Stomach (tissue), 9 donors: ENCODE results near the gene GOSR2. TPM values are rescaled to one million over a fixed set of nuclear protein-coding genes. Genes with fewer than 3 reads are reported as not detected.

ENCODE experiments used
- DNase-seq, 2 donors: peaks; one replicate each; pipeline versions ENCODE4 v3.0.0 to v3.0.0-alpha.2; 2013 to 2019
- H3K27ac ChIP-seq, 5 donors: fragments of 200-600 bp in 4 of 5; sonication (generic) in 4 of 5; one replicate each; pipeline ENCODE4 v1.5.1; 2013 to 2019; ENCODE audit warnings: mild to moderate bottlenecking in 1 of 5, moderate library complexity in 1 of 5
- H3K27me3 ChIP-seq, 3 donors: fragments of 200-600 bp; sonication (generic); one replicate each; pipeline ENCODE4 v1.5.1; 2017 to 2019; ENCODE audit warnings: mixed run types in 1 of 3
- H3K36me3 ChIP-seq, 4 donors: fragments of 200-600 bp; sonication (generic); 1 replicate in 3 of 4; 2 replicates in 1 of 4; pipeline ENCODE4 v1.5.1; 2016 to 2019
- H3K4me1 ChIP-seq, 4 donors: fragments of 200-600 bp; sonication (generic); one replicate each; pipeline ENCODE4 v1.5.1; 2016 to 2019
- H3K4me3 ChIP-seq, 4 donors: fragments of 200-600 bp; sonication (generic) in 3 of 4; one replicate each; pipeline ENCODE4 v1.5.1; 2016 to 2019; ENCODE audit warnings: mild to moderate bottlenecking in 1 of 4
- H3K9me3 ChIP-seq, 4 donors: fragments of 200-600 bp; sonication (generic); one replicate each; pipeline ENCODE4 v1.5.1; 2016 to 2019
- EP300 ChIP-seq: sonication (generic); formaldehyde crosslinking; IDR thresholded peaks from one replicate; pipeline ENCODE4 v1.6.1; 2017; ENCODE audit warnings: antibody characterized with exemption
- POLR2A ChIP-seq, 4 donors: fragments of 450-650 bp; IDR thresholded peaks; one replicate each; pipeline ENCODE4 v1.6.1; 2016; ENCODE audit warnings: antibody characterized with exemption in 4 of 4, control low read depth in 2 of 4, mild to moderate bottlenecking in 1 of 4, moderate library complexity in 1 of 4
- POLR2AphosphoS5 ChIP-seq, 3 donors: sonication (generic); formaldehyde crosslinking; IDR thresholded peaks; one replicate each; pipeline ENCODE4 v1.6.1; 2016; ENCODE audit warnings: antibody characterized with exemption in 3 of 3
- WGBS, 5 donors: extraction: QIAGEN DNeasy Blood & Tissue Kit in 3 of 5; methylation state at CpG; one replicate each; pipeline versions ENCODE4 v1.1.5 to v1.1.7; 2013 to 2018; 5-methylcytosine and 5-hydroxymethylcytosine counted together
- intact Hi-C: fragments of 100-400 bp; cut with DNase I; formaldehyde crosslinking; loops from one replicate; pipeline ENCODE4 v1.15.1; 2023; ENCODE audit warnings: low total_unique reads
- polyA plus RNA-seq, 3 donors: library from polyadenylated mRNA; stranded (reverse); fragments of 200-250 nt; gene quantifications; one replicate each; pipeline ENCODE4 v1.2.3, GENCODE V29; 2013
- total RNA-seq, 5 donors: library from RNA; depleted of rRNA; stranded (reverse); fragments of >200 nt; gene quantifications; one replicate each; pipeline versions ENCODE4 v1.1.0 to v1.2.3, GENCODE V29; 2014 to 2016
- TF ChIP-seq, protein P1 (sequence below), 7 experiments: fragments of 450-650 bp in 4 of 7; fragments of 200-600 bp in 3 of 7; sonication (generic) in 3 of 7; IDR thresholded peaks; one replicate each; pipeline ENCODE4 v1.5.1; 2016 to 2019; ENCODE audit warnings: antibody characterized with exemption in 7 of 7, control low read depth in 2 of 7, mild to moderate bottlenecking in 1 of 7
- donor health status: healthy with polysubstance abuse.
- donor health status: Bipolar disorder and iron deficiency.
- donor health status: healthy.

GOSR2 gene
- total and polyA plus RNA-seq, 8 donors, result 15.3 to 84.0 (median 31.9) TPM

DNA sequence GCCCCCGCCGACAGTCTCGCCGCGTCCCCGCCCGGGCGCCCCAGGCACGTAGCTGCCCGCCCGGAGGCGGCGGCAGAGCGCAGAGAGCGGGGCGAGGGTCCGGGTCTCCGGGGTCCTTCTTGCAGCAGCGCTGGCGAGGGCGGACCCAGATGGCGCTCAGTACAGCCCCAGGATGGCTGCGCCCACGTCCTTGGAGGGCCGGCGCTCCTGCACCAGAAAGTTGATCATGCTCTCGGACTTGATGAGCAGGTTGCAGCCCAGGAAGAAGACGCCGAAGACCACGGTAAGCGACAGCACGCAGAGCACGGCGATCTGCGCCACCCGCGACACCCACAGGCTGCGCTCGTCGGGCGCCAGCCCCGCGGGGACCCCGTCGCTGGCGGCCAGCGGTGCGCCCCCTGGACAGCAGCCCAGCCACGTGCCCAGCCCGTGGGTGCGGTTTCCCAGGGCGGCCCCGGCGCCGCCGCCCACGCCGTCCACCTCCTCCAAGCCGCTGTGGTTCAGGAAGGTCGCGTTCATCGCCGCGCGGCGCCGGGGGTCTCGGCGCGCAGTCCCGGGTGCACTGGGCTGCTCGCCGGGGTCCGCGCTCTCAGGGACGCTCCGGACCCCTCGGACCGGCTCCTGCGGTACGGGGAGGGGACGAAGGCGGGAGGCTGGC is 55.7 kb downstream of the GOSR2 start:
- Histone ChIP-seq H3K4me1 (peaks cover 19 to 24% (median 23%) of the 10 kb centered on the region in 4 donors), H3K9me3 (no peaks in the 10 kb centered on the region), H3K27ac (peak overlapping the region in 1 of 5 donors; percentile 14), H3K27me3 (peaks cover 4 to 65% (median 35%) of the 10 kb centered on the region in 3 donors), H3K4me3 (peak overlapping the region; percentile 49 to 79 (median 60)), H3K36me3 (no peaks in the 10 kb centered on the region)
- intact Hi-C loops, result no loop called here
- TF ChIP-seq EP300 (no peak), POLR2AphosphoS5 (IDR thresholded peaks at IDR 0.05) (no peak), POLR2A (IDR thresholded peaks at IDR 0.05) (no peak)
- DNase-seq, result peak in 1 of 2 donors; percentile 36
- WGBS, 5 donors, result 1 to 3% (median 1%) methylated on average over 19 to 83 of the region's 83 CpGs

- 1 to 2% (median 2%) methylated on average over 32 to 57 of the region's 57 CpGs for WGBS, 5 donors
- peak; percentile 45 to 73 for DNase-seq
- TF ChIP-seq POLR2A (IDR thresholded peaks at IDR 0.05) (no peak), POLR2AphosphoS5 (IDR thresholded peaks at IDR 0.05) (no peak), EP300 (no peak)
- TF ChIP-seq, protein P1, sequence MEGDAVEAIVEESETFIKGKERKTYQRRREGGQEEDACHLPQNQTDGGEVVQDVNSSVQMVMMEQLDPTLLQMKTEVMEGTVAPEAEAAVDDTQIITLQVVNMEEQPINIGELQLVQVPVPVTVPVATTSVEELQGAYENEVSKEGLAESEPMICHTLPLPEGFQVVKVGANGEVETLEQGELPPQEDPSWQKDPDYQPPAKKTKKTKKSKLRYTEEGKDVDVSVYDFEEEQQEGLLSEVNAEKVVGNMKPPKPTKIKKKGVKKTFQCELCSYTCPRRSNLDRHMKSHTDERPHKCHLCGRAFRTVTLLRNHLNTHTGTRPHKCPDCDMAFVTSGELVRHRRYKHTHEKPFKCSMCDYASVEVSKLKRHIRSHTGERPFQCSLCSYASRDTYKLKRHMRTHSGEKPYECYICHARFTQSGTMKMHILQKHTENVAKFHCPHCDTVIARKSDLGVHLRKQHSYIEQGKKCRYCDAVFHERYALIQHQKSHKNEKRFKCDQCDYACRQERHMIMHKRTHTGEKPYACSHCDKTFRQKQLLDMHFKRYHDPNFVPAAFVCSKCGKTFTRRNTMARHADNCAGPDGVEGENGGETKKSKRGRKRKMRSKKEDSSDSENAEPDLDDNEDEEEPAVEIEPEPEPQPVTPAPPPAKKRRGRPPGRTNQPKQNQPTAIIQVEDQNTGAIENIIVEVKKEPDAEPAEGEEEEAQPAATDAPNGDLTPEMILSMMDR (IDR thresholded peaks at IDR 0.05), result no peak
- peaks cover 4 to 65% (median 35%) of the 10 kb centered on the region in 3 donors for H3K27me3 ChIP-seq
- intact Hi-C loops, result no loop called here
- no peaks in the 10 kb centered on the region for H3K36me3 ChIP-seq
- H3K4me3 ChIP-seq, result peak within 1 kb of the TSS; percentile 49 to 79 (median 60)
- no peaks in the 10 kb centered on the region for H3K9me3 ChIP-seq
- peaks cover 19 to 24% (median 23%) of the 10 kb centered on the region in 4 donors for H3K4me1 ChIP-seq
- H3K27ac ChIP-seq, result peak within 1 kb of the TSS in 1 of 5 donors; percentile 14
Observed at GRCh38 chr17:46979147-46979863, 56.3 kb downstream of the GOSR2 start, which contains the start of gene RPRML. Gene RPRML (minus strand): TSS chr17:46979253. CDS start chr17:46979007, 246 bp downstream.

GRCh38 chr17:46982577-46982976 is 59.6 kb downstream of the GOSR2 start:
- DNase-seq, result no peak

GRCh38 chr17:46983782-46984181 is 60.8 kb downstream of the GOSR2 start:
- Histone ChIP-seq H3K27ac (peak overlapping the region in 1 of 5 donors; percentile 65), H3K4me1 (peaks cover 10 to 19% (median 14%) of the 10 kb centered on the region in 4 donors), H3K36me3 (no peaks in the 10 kb centered on the region), H3K4me3 (no peak overlapping the region), H3K27me3 (peaks cover 3 to 35% (median 12%) of the 10 kb centered on the region in 3 donors), H3K9me3 (no peaks in the 10 kb centered on the region)
- DNase-seq, result no peak
- intact Hi-C loops, result no loop called here
- TF ChIP-seq, protein P1 (IDR thresholded peaks at IDR 0.05), result no peak
- TF ChIP-seq POLR2A (IDR thresholded peaks at IDR 0.05) (no peak), EP300 (no peak), POLR2AphosphoS5 (IDR thresholded peaks at IDR 0.05) (no peak)
- 65 to 93% (median 73%) methylated on average over 6 of the region's 6 CpGs for WGBS, 5 donors

More at GRCh38 chr17:46982577-46982976, 59.6 kb downstream of the GOSR2 start:
- Histone ChIP-seq H3K27me3 (peaks cover 4 to 47% (median 25%) of the 10 kb centered on the region in 3 donors), H3K9me3 (no peaks in the 10 kb centered on the region), H3K27ac (no peak overlapping the region), H3K4me1 (peaks cover 19 to 32% (median 25%) of the 10 kb centered on the region in 4 donors), H3K4me3 (no peak overlapping the region), H3K36me3 (no peaks in the 10 kb centered on the region)
- TF ChIP-seq POLR2A (IDR thresholded peaks at IDR 0.05) (no peak), EP300 (no peak), POLR2AphosphoS5 (IDR thresholded peaks at IDR 0.05) (no peak)
- TF ChIP-seq, protein P1 (IDR thresholded peaks at IDR 0.05), result no peak
- WGBS, 5 donors, result 87 to 94% (median 93%) methylated on average over 6 of the region's 6 CpGs
- intact Hi-C loops, result no loop called here
